Fibroblast of the aortic adventitia (primary cell): ENCODE data around the gene CDKL2. TPM values are rescaled to one million over a fixed set of nuclear protein-coding genes. Genes with fewer than 3 reads are reported as not detected.
"Not testable (repeated sequence)": the region's sequence is repeated elsewhere in the genome, so short reads cannot be mapped to it uniquely, and the experiment has no call there.

Source experiments
- DNase-seq: peaks from one replicate; pipeline ENCODE4 v3.0.0-alpha.2; 2010; ENCODE audit warnings: low read depth
- H3K4me3 ChIP-seq: 2 replicates; pipeline ENCODE4 v1.5.1; 2011; ENCODE audit warnings: low read depth, mild to moderate bottlenecking, control low read depth, low read length, moderate library complexity
- CTCF ChIP-seq: IDR thresholded peaks from 2 replicates; pipeline ENCODE4 v1.5.1; 2011; ENCODE audit warnings: mild to moderate bottlenecking, low read length, control low read depth, inconsistent platforms; ENCODE audit not compliant: insufficient read depth
- total RNA-seq: library from RNA; depleted of rRNA; stranded (reverse); fragments of >200 nt; gene quantifications from 2 replicates; pipeline ENCODE4 v1.2.3, GENCODE V29; 2012; ENCODE audit warnings: low replicate concordance

The CDKL2 gene
- total RNA-seq, 1 donor = 1.3 TPM

- peak overlapping the region; percentile 96 for H3K4me3 ChIP-seq
- peak; percentile 36 for DNase-seq
- TF ChIP-seq CTCF = no peak
These were observed 42.2 kb upstream of the CDKL2 start for GRCh38 chr4:75672461-75673026.

DNA sequence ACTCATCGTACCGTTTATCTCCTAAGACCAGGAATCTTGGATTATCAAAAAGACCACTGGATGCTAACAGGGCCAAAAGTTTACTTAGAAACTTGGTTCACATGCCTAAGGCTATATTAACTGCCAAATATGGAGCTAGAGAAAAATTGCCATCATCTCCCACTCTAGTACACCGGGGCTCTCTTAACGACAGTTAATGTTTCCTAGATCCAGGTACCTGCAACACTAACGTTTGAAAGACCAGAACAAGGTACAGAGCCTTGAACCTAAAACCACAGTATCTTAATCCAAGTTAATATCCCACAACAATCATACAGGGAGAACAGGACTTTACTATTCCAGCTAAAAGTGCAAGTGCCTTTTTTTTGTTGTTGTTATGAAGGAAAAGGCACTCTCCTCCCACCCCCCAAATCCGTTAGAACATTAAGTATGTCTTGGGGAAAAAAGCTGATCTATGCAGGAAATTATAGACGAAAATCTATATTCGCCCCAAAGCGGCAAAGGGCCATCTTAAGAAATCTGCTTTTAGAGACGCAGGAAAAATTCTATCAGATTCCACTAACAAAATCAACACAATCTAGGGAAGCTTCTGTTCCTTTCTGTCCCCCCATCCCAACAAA is 41.6 kb upstream of the CDKL2 start:
- peak overlapping the region; percentile 96 for H3K4me3 ChIP-seq
- TF ChIP-seq CTCF = no peak
- DNase-seq = peak; percentile 14

DNA sequence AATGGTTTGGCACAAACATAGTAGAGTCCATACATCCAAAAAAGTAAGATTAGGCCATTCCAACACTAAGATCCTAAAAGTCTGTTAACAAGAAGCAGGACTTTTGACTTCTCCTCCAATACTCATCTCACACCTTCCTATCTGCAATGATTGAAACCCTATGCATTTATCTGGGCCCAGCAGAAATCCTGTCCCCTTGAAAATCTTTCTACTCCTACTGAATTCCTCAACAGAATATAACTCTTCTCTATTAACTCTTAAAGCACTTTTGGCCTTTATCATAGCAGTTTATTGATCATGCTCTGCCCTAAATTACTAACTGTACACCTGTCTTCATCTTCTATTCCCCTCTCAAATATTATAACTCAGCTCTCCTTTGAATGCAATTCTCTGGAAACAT is 38.3 kb upstream of the CDKL2 start:
- TF ChIP-seq CTCF = no peak
- DNase-seq = no peak
- H3K4me3 ChIP-seq = no peak overlapping the region

GRCh38 chr4:75667636-75668035 is 37.3 kb upstream of the CDKL2 start:
- DNase-seq, H3K4me3 ChIP-seq: not testable (repeated sequence)

DNA sequence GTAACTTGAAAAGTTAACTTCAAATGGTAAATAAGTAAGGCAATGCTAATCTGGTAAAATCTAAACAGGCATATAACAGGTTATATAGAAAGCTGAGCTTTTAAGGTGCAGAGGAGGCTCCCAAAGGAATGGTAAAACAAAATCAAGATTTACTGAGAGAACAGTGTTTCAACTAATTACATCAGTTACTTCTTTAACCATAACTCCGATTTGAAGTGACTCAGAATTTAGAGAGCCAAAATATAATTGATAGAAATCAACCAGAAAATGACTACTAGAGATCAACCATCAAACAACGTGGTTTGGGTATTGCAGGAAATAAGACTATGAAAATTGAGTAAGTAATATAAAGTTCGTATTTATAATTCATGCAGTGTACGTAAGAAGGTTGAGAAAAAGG is 36.0 kb upstream of the CDKL2 start:
- DNase-seq = peak; percentile 39
- no peak overlapping the region for H3K4me3 ChIP-seq
- no peak for TF ChIP-seq CTCF

- H3K4me3 ChIP-seq, DNase-seq: not testable (repeated sequence)
These were observed 34.3 kb upstream of the CDKL2 start for GRCh38 chr4:75664604-75665003.

DNA sequence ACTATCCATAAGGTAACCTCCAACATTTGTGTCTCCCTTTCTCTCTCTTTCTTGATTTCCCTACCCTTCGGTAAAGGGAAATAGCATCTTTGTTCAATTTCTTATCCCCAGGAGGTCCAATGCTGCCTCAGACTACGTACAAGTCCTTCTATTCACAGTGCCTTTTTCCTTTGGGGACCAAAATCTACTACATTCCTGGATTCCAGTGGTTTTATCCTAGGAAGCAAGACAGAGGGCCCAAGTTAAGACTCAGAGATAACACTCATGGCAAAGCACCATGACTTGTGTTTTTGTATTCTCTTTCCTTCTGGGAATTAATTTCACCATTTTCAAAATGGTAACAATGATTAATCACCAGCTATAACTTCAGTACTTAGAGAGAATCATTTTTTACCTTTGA is 32.3 kb upstream of the CDKL2 start:
- DNase-seq = peak; percentile 40

More for the DNA sequence above, 32.3 kb upstream of the CDKL2 start:
- H3K4me3 ChIP-seq = no peak overlapping the region
- TF ChIP-seq CTCF = no peak
